Measurements from ENCODE around the gene AAMP.
"Not testable (repeated sequence)": the region's sequence is repeated elsewhere in the genome, so short reads cannot be mapped to it uniquely, and the experiment has no call there.

Gene AAMP

GRCh38 chr2:218312267-218312756 lies 42.4 kb upstream of the AAMP start:
- ATAC-seq (ENCODE audit: insufficient read depth, low read depth): no peak
- Histone ChIP-seq H2AFZ (ENCODE audit: low read depth, low read length) (no peak overlapping the region), H3K9me3 (ENCODE audit: insufficient read depth, low read length, severe bottlenecking) (no peaks in the 10 kb centered on the region), H3K4me1 (ENCODE audit: insufficient read depth, low read length) (peaks cover 22% of the 10 kb centered on the region), H3K79me2 (ENCODE audit: insufficient read depth, low read length) (no peaks in the 10 kb centered on the region), H4K20me1 (ENCODE audit: insufficient read depth, low read length) (no peaks in the 10 kb centered on the region), H3K27ac (ENCODE audit: low read length) (no peak overlapping the region), H3K36me3 (ENCODE audit: insufficient read depth, low read length) (no peaks in the 10 kb centered on the region), H3K27me3 (ENCODE audit: insufficient read depth, low read length, poor library complexity) (no peaks in the 10 kb centered on the region), H3K9ac (ENCODE audit: low read depth, low read length) (no peak overlapping the region), H3K4me3 (ENCODE audit: low read depth in 1 of 2, low read length in 2 of 2) (no peak overlapping the region), H3K4me2 (ENCODE audit: insufficient read depth, low read length) (no peak overlapping the region)
- no peak for DNase-seq
- TF ChIP-seq CTCF (IDR thresholded peaks at IDR 0.05; ENCODE audit: borderline replicate concordance, extremely low read depth, low read length, poor library complexity, severe bottlenecking) (no peak), EZH2 (IDR thresholded peaks at IDR 0.05; ENCODE audit: borderline replicate concordance, low read depth, low read length, severe bottlenecking) (no peak)

GRCh38 chr2:218311541-218312266 lies 41.8 kb upstream of the AAMP start:
- not testable (repeated sequence) for H3K9ac ChIP-seq (ENCODE audit: low read depth, low read length); H3K4me3 ChIP-seq (ENCODE audit: low read depth in 1 of 2, low read length in 2 of 2); H3K36me3 ChIP-seq (ENCODE audit: insufficient read depth, low read length); H4K20me1 ChIP-seq (ENCODE audit: insufficient read depth, low read length); H3K9me3 ChIP-seq (ENCODE audit: insufficient read depth, low read length, severe bottlenecking); H3K4me2 ChIP-seq (ENCODE audit: insufficient read depth, low read length); H3K79me2 ChIP-seq (ENCODE audit: insufficient read depth, low read length); H2AFZ ChIP-seq (ENCODE audit: low read depth, low read length); DNase-seq; H3K27ac ChIP-seq (ENCODE audit: low read length); ATAC-seq (ENCODE audit: insufficient read depth, low read depth); H3K27me3 ChIP-seq (ENCODE audit: insufficient read depth, low read length, poor library complexity)
- H3K4me1 ChIP-seq (ENCODE audit: insufficient read depth, low read length): peaks cover 16% of the 10 kb centered on the region

GRCh38 chr2:218310853-218311540 lies 41.1 kb upstream of the AAMP start:
- H3K4me1 ChIP-seq (ENCODE audit: insufficient read depth, low read length): peaks cover 9% of the 10 kb centered on the region
- no peaks in the 10 kb centered on the region for H4K20me1 ChIP-seq (ENCODE audit: insufficient read depth, low read length)
- H3K79me2 ChIP-seq (ENCODE audit: insufficient read depth, low read length): no peaks in the 10 kb centered on the region
- H3K4me2 ChIP-seq (ENCODE audit: insufficient read depth, low read length): no peak overlapping the region
- H3K4me3 ChIP-seq (ENCODE audit: low read depth in 1 of 2, low read length in 2 of 2): no peak overlapping the region
- DNase-seq (no peak), ATAC-seq (ENCODE audit: insufficient read depth, low read depth) (no peak)
- H3K27ac ChIP-seq (ENCODE audit: low read length): no peak overlapping the region
- no peak overlapping the region for H3K9ac ChIP-seq (ENCODE audit: low read depth, low read length)
- H3K9me3 ChIP-seq (ENCODE audit: insufficient read depth, low read length, severe bottlenecking): no peaks in the 10 kb centered on the region
- TF ChIP-seq EZH2 (IDR thresholded peaks at IDR 0.05; ENCODE audit: borderline replicate concordance, low read depth, low read length, severe bottlenecking) (no peak), CTCF (IDR thresholded peaks at IDR 0.05; ENCODE audit: borderline replicate concordance, extremely low read depth, low read length, poor library complexity, severe bottlenecking) (no peak)
- H3K27me3 ChIP-seq (ENCODE audit: insufficient read depth, low read length, poor library complexity): no peaks in the 10 kb centered on the region
- no peak overlapping the region for H2AFZ ChIP-seq (ENCODE audit: low read depth, low read length)
- H3K36me3 ChIP-seq (ENCODE audit: insufficient read depth, low read length): no peaks in the 10 kb centered on the region

GRCh38 chr2:218307415-218308090 lies 37.6 kb upstream of the AAMP start:
- Histone ChIP-seq H2AFZ (ENCODE audit: low read depth, low read length) (no peak overlapping the region), H3K4me1 (ENCODE audit: insufficient read depth, low read length) (no peaks in the 10 kb centered on the region), H3K27me3 (ENCODE audit: insufficient read depth, low read length, poor library complexity) (no peaks in the 10 kb centered on the region), H3K36me3 (ENCODE audit: insufficient read depth, low read length) (no peaks in the 10 kb centered on the region), H3K79me2 (ENCODE audit: insufficient read depth, low read length) (no peaks in the 10 kb centered on the region), H3K4me3 (ENCODE audit: low read depth in 1 of 2, low read length in 2 of 2) (no peak overlapping the region), H3K4me2 (ENCODE audit: insufficient read depth, low read length) (no peak overlapping the region), H3K9ac (ENCODE audit: low read depth, low read length) (no peak overlapping the region), H4K20me1 (ENCODE audit: insufficient read depth, low read length) (no peaks in the 10 kb centered on the region), H3K27ac (ENCODE audit: low read length) (no peak overlapping the region), H3K9me3 (ENCODE audit: insufficient read depth, low read length, severe bottlenecking) (no peaks in the 10 kb centered on the region)
- DNase-seq: no peak
- no peak for ATAC-seq (ENCODE audit: insufficient read depth, low read depth)
- TF ChIP-seq EZH2 (IDR thresholded peaks at IDR 0.05; ENCODE audit: borderline replicate concordance, low read depth, low read length, severe bottlenecking): no peak
- TF ChIP-seq CTCF (IDR thresholded peaks at IDR 0.05; ENCODE audit: borderline replicate concordance, extremely low read depth, low read length, poor library complexity, severe bottlenecking): no peak

Data from DND-41 (cell line).